Pulmonary artery endothelial cell (primary cell): ENCODE measurements around the gene RAB37. TPM values are rescaled to one million over a fixed set of nuclear protein-coding genes. Genes with fewer than 3 reads are reported as not detected.

Experiments used
- DNase-seq: peaks from one replicate; pipeline ENCODE4 v3.0.0-alpha.2; 2011; ENCODE audit warnings: low read depth, low spot score
- total RNA-seq: library from RNA; depleted of rRNA; stranded (reverse); fragments of >200 nt; gene quantifications from 2 replicates; pipeline ENCODE4 v1.2.3, GENCODE V29; 2014

Gene RAB37, protein sequence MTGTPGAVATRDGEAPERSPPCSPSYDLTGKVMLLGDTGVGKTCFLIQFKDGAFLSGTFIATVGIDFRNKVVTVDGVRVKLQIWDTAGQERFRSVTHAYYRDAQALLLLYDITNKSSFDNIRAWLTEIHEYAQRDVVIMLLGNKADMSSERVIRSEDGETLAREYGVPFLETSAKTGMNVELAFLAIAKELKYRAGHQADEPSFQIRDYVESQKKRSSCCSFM
- 0.32 and 0.53 TPM in 2 replicates for total RNA-seq

DNA sequence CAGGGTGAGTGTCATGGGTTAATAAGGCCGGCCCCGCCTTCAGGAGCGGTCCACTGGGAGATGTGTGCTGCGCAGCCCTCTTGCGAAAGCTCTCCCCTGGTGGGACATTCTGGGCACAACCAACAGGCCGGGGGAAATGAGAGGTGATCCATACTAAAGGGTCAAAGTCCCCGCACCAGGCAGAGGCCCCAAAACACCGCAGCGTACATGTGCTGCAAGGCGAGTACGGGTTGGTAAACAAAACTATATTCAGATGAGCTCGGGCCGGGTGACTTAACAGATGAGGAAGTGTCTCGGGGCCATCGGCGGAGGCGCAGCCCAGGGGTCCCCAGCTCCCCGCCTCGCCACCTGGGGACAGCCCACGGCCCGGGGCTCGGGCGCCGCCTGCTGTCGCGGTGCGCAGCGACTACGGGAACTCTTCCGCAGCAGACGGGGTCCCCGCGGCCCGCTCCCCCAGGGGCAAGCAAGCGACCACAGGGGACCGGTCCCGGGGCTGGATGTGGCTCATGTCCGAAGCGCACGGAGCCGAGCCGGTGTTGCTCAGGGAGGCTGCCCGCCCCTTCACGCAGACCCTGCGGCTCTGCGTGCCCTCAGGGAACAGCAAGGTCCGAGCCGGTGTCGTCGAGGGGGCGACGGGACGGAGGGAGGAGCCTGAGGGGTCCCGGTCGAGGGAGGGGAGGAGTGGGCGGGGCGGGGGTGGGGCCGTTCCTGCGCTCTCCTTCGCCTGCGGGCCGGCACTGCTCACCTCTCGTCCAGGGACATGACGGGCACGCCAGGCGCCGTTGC, at the start of gene RAB37:
TSS of gene RAB37 (plus strand) at position 744 of the 786 bp plus-strand sequence. CDS start at position 761, 17 bp downstream.
- DNase-seq = no peak

DNA sequence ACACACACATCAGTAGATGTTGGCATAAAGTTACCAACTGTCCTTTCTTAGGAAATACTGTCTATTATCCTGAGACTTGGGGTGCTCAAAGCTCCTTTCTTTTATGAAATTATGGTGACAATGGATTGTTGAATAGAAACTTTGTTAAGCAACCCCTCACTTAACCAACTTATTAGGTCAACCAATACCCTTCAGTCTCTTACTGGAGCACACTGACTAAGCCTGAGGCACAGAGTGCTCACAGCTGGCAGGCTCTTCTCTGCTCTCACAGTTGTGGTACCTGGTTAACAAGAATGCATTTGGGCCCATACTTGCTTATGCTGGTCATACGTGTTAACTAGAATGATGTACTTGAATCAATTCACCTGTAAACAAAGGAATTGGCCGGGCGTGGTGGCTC, 49.2 kb upstream of the RAB37 start:
- DNase-seq = no peak

DNA sequence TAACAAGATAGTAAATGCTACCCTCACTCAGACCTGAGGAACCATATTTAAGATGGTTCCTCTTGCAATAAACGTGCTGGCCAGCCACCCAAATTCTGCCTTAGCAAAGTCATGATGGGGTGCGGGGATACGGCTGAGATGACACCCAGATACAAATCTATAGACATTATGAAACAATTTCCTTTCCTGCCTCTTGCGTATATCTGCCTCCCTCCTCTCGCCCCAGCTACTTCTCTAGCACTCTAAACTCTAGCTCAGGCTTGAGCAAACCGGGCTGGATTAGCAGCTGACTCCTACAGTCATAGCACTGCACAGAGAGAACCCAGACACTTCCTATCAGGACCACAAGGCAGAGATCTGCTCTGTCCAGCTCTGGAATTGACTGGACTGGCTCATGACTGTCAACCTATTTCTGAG, 46.6 kb upstream of the RAB37 start:
- no peak for DNase-seq

DNA sequence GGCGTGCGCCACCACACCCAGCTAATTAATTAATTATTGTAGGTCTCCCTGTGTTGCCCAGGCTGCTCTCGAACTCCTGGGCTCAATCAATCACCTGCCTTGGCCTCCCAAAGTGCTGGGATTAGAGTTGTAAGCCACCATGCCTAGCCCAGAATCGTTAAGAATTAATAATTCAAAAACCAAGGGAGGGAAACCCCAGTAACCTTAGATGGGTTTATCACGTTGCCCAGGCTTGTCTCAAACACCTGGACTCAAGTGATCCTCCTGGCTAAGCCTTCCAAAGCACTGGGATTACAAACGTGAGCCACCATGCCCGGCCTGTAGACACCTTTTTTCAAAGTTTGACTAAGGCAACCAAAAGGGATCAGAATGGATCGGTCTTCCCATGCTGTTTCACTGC, 45.9 kb upstream of the RAB37 start:
- no peak for DNase-seq

DNA sequence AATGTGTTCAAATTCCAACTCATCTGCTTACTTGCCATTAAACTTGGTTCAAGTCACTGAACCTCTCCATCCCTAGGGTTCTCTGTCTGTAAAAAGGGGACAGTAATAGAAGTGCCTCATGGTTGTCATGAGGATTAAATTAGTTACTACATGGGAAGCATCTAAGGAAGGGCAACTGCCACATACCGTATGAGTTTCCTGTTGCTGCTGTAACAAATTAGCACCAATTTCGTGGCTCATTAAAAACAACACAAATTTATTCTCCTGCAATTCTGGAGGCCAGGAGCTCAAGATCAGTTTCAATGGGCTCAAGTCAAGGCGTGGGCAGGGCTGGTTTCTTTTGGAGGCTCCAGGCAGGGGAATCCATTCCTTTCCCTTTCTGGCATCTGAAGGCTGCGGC, 43.0 kb upstream of the RAB37 start:
- no peak for DNase-seq

DNA sequence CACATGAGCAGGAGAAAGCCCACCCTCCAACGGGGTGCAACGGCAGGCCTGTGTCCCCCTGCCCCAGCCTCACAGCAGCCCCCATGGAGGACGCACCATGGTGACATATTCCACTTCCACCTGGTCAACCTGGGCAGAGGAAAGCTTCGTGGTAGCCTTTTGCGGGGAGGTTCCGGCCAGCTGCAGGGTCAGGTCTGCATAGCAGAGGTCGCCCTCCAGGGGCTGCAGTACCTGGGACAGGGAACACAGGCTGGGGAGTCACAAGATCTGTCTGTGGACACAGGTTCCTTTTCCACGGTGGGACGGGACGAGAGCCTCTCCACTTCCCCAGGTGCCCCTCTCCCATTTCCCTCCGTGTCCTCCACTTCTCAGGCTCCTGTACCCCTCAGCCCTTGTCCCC, 41.4 kb upstream of the RAB37 start:
- DNase-seq = no peak

DNA sequence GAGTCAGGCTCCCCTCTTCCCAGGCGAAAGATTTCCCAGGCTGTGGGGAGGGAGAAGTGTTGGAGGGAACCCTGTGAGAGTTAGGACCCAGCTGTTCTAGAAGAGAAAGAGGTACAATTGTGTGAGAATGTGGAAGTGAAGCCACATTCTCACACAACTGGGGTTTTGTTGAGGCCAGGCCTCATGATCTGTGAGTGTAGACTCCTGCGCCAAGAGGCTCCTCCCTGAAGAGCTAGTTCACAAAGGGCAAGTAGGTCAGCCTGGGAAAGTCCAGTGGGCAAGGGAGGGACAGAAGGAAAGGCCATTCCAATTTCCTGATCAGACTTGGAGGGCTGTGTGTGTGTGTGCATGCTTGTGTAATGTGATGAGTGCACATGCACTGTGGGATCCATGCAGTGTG, 39.5 kb upstream of the RAB37 start:
- DNase-seq = no peak

DNA sequence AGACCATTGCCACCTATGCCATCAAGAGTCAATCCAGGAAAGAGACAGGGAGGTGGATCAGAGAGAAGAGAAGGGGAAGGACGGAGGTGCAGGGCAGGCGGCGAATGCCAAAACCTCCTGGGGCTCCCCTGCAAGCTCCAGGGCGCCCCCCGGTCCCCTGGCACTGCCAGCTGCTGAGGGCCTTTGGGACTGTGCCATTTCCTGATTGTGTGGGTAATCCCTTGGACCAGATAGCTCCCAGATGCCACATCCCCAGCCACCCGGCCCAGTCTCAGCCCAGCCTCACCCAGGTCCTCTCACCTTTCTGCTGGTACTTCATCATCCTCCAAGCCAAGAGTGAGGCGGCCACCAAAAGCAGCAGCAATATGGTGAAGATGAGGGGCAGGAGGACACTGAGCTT, 39.0 kb upstream of the RAB37 start:
- DNase-seq = no peak

DNA sequence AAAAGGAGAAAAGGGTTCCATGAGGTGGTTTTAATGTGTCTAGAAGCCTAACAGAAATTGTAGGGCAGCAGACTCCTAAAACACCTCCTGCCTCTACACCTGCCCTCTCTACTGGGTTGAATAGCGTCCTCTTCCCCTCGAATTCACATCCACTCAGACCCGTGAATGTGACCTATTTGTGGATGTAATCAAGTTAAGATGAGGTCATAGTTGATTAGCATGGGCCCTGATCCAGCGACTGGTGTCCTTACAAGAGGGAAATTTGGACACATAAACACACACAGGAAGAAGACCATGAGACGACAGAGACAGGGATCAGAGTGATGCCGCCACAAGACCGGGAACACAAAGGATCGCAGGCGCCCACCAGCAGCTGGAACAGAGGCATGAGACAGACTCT, 37.8 kb upstream of the RAB37 start:
- DNase-seq = no peak

DNA sequence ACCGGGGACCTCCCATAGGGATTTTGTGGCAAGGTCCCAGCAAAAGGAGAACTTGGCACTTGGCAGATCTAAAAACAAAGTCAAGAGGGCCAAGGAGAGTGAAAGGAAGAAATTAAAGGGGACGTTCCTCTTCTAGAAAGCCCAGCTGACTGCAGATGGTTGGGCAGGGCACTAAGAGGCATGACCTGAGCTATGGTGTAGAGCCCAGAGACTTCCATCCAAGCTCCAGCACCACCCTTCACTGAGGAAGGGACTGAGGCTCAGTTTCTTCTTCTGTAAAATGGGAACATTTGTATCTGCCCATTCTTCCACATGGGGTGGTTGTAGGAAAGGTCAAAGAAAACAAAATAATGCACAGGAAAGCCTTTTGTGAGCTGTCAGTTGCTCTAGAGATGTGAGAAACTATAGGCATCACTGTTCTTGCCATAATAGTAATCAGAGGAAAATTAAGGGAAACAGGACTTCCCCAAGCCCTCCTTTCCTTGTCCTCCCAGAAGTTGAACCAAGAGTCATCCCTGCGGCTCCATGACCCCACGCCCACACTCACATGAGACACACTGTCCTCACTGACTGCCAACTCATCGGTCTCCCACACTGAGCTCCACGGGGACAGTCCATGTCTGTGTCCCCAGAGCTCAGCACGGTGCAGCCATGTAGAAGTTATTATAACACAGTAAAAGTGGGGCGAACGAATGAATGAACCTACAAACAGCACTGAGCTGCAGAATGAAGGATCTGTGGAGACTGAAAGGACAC, 34.8 kb upstream of the RAB37 start:
- DNase-seq = no peak

DNA sequence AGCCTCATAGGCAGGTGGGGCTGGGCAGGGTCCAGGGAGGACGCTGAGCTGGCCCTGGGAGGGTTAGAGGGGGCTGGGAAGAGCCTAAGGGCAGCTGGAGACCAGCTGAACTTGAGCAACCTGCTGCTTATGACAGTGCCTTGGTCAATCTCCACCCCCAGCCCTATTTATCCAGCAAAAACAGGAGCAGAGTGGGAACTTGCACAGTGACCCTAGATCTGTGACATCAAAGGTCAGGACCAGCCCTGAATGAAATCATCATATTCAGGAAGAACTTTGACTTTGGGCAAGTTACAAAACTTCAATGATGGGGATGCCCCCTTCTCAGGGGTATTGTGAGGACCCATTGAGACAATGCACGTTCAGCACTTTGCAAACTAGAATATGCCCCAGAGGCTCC, 33.7 kb upstream of the RAB37 start:
- DNase-seq = no peak

DNA sequence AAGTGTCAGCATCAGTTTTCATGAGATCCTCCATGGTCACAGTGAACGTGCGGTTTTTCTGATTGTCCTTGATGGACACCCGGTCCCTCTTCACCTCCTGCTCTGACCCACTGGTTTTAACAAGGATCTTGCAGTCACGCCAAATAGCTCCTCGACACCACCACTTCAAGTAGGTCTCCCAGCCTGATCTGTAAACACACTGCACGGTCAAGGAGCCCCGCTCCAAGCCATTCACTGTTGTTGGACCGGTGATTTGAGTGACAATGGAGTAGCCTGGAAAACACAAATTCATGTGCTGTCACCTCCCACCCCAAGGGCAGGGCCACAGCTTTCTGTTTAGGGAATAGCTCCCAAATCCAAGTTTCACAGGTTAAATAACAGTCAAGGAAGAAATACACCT, 32.5 kb upstream of the RAB37 start:
- DNase-seq = no peak

DNA sequence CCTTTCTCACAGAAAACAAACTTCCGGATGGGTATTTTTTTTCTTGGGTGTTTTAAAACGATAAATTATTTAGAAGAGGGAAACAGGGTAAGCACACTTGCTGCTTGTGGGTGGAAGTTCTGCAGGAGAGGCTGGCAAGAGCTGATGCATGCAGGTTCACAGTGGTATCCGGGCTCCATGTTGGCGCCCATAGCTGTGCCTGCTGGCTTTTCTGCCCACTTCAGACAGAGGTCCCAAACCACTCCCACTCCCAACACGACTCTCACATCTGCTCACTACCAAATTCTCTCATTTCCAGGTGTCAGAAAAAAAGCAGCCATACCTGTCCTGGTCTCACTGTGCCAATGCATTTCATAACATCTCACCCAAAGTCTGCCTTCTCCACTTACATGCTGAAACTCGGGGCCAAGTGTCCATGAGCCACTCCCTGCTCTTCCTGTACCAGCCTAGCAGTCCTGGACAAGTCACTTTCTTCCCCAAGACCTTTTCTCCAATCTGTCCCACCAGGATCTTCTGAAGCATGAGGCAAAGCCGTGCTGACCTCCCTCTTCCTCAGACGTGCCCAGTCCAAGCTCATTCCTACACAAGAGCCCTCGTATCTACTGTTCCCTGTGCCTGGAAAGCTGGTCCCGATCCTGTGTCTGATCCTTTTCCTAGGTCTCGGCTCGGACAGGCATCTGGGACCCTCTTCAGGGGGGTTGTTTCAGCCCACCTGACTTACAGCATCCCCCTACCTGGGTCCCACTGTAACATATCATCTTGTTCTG, 25.8 kb upstream of the RAB37 start:
- no peak for DNase-seq

DNA sequence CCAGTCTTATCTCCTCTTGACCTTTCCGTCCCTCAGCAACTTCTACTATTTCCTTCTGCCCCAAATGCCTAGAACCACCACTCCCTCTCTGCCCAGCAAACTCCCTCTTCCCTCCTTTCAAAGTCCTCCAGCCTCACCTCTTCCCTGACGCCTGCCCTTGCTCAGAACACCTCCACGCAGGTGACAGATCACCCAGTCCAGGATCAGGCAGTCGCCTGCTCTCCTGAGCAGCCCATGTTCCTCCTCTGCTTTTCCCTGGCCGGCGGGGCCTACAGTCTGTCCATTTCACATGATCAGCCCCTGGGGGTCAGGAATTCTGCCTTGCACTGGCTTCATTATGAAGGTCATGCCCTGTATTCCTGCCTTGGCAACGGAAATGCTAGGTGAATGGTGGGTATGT, 24.8 kb upstream of the RAB37 start:
- DNase-seq = no peak

DNA sequence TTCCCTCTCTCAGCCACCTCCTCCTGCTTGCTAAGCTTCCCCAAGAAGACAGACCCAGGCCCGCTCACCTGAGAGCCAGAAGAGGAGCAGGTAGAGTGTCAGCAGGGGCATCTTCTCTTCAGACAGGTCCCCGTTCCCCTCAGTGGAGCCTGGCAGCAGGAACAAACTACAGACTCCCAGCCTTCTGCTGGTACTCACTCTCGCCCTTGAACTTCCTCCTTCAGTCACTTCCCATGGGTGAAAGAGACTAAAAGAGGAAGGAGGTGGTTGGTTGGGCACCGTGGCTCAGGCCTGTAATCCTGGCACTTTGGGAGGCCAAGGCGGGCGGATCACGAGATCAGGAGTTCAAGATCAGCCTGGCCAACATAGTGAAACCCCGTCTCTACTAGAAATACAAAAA, 24.3 kb upstream of the RAB37 start, which contains the start of gene CD300LF:
TSS of gene CD300LF (minus strand) at position 168 of the 400 bp plus-strand sequence. CDS start at position 111, 57 bp downstream.
- DNase-seq = no peak

DNA sequence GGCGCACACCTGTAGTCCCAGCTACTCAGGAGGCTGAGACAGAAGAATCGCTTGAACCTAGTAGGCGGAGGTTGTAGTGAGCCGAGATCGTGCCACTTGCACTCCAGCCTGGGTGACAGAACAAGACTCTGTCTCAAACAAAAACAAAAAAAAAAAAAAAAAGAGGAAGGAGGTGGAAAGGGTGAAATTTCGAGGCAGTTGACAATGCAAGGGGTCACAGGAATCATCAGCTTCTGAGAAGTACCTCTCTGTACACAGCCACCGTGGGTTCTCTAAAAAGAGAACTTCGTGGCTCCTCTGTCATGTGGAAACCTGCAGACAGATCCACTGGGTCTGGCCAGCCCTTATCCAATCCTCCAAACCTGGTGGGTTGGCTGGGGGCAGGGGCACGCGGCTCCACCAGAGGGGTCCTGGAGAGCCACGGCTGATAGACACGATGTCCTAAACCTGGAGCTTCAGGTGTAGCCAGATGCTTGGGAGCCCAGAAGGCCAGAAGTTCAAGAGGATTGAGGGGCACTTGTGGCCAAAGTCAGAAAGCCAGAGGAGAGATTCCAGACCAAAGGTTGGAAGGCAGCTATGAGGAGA, 23.8 kb upstream of the RAB37 start:
- DNase-seq = no peak

DNA sequence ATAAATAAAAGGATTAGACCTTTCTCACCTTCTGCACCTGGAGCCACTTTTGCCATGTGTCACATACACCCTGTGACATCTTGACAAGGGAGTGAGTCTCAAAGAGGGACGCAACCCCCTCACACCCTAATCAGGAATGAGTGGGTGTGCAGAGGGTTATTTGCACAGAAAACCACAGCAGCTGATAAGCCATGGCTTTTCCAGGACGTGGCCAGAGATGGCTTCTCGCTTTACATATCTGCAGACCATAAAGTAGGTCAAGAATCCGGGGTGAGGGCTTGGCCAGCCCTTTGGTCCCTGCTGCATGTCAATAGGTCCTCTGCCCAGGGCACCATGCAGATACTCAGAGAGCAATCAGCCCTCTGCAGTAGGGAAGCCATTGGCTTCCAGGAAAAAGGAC, 21.9 kb upstream of the RAB37 start:
- DNase-seq = no peak

DNA sequence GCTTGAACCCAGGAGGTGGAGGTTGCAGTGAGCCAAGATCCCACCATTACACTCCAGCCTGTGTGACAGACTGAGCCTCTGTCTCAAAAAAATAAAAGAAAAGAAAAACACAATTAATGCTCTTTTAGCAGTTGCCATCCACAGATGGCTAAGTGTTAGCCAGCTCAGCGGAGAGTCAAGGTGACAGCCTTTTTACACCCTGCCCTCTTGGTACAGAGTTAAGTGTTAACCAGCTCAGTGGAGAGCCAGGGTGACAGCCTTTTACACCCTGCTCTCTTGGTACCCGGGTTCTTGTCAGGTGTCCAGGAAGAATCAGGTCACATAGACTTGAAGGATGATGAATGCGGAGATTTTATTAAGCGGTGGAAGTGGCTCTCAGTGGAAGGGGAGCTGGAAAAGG, 16.6 kb upstream of the RAB37 start:
- DNase-seq = no peak

DNA sequence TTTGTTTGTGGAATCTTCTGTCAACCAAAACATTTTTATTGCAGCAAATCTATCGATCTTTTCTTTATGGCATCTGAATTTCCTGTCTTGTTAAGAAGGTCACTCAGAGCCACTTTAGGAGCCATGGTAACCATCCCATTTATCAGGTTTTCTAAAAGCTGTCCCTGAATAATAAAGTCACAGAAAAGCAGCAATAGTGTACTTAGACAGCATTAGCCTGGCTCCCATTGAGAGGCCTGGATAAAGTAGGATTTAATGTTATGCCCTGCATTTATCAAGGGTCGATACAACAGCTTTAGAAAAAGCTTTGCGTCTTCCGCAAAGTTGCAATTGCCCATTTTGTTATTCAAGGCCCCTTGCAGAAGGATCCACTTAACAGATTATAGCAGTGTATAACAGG, 14.3 kb upstream of the RAB37 start:
- no peak for DNase-seq

DNA sequence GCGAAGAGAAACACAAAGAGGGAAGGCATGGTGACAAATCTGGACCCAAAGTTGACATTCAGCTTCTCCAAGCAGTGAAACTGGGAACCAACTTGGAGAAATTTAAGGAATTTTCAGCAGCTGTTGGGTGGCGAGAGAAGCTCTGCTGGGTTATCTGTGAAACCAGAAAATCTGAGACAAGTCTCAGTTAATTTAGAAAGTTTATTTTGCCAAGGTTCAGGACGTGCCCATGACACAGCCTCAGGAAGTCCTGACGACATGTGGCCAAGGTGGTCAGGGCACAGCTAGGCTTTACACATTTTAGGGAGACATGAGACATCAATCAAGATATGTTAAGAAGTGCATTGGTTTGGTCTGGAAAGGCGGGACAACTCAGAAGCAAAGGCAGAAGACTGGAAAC, 13.2 kb upstream of the RAB37 start:
- no peak for DNase-seq

DNA sequence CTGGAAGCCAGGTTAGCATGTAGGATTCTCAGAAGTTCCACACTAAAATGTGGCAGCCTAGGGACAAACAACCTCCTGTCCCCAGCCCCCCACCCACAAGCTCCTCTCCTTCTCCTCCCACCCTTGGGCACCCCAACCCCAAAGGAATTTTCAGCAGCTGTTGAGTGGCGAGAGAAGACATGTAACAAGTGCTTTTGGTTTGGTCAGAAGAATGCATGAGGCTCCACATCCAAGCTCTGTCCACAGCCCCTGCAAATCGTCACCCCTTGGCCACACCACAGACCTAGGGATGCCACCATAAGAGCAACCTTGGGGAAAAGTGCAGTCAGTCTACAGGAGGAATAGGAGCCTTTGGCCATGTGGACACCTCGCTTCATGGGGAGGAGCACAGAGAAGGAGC, 11.9 kb upstream of the RAB37 start:
- no peak for DNase-seq
